Spleen (tissue), 7 donors: Measurements from ENCODE around the gene OSBPL8.

Experiments
- CTCF ChIP-seq, 11 experiments: fragments of 200-600 bp in 7 of 11; fragments of 450-650 bp in 4 of 11; sonication (generic) in 4 of 11; IDR thresholded peaks in 8 of 11; conservative IDR thresholded peaks in 3 of 11; 1 replicate in 7 of 11; 2 replicates in 4 of 11; pipeline versions ENCODE4 v1.4.0 to v1.8.0; 2016 to 2021; ENCODE audit warnings: antibody characterized with exemption in 11 of 11, inconsistent platforms in 4 of 11, mild to moderate bottlenecking in 1 of 11
- POLR2AphosphoS5 ChIP-seq, 3 donors: sonication (generic); formaldehyde crosslinking; IDR thresholded peaks; one replicate each; pipeline ENCODE4 v1.5.1; 2017; ENCODE audit warnings: antibody characterized with exemption in 3 of 3
- donor health status: DM: no; HTN: no; CAD: no; lungs with moderate emphysema.
- donor health status: DM: no; HTN: no; CAD: no.
- donor health status: DM: no; HTN: no; CAD: no.

- no peak for TF ChIP-seq CTCF (IDR thresholded peaks at IDR 0.05 in 8 of 11, conservative IDR thresholded peaks at IDR 0.05 in 3 of 11)
- TF ChIP-seq POLR2AphosphoS5 (IDR thresholded peaks at IDR 0.05) = no peak
These were observed 10.4 kb upstream of the OSBPL8 start for GRCh38 chr12:76569685-76570604.
